Natural killer cell (primary cell): ENCODE data around the gene CMTM8. TPM values are rescaled to one million over a fixed set of nuclear protein-coding genes. Genes with fewer than 3 reads are reported as not detected.

Experiments used
- ATAC-seq, 3 donors: fragments of 150-1000 bp in 2 of 3; fragments of 200-7000 bp in 1 of 3; cut with Tn5 transposase; 1 replicate in 1 of 3; 2 replicates in 2 of 3; pipeline ENCODE4 v1.10.0; 2021; ENCODE audit warnings: mild to moderate bottlenecking in 2 of 3, moderate library complexity in 2 of 3
- DNase-seq, 2 donors: peaks; one replicate each; pipeline versions ENCODE4 v3.0.0 to v3.0.0-alpha.2; 2013 to 2021; ENCODE audit warnings: mixed read lengths in 1 of 2
- H3K27ac ChIP-seq: one replicate; pipeline ENCODE4 v1.5.1; 2013; ENCODE audit warnings: mild to moderate bottlenecking, low read length
- H3K27me3 ChIP-seq: one replicate; pipeline ENCODE4 v1.6.1; 2013; ENCODE audit warnings: low read length; ENCODE audit not compliant: control insufficient read depth, insufficient read depth
- H3K36me3 ChIP-seq: one replicate; pipeline ENCODE4 v1.6.1; 2013; ENCODE audit warnings: low read length; ENCODE audit not compliant: control insufficient read depth, insufficient read depth
- H3K4me1 ChIP-seq: one replicate; pipeline ENCODE4 v1.6.1; 2013; ENCODE audit warnings: low read length; ENCODE audit not compliant: control insufficient read depth, insufficient read depth
- H3K4me3 ChIP-seq: one replicate; pipeline ENCODE4 v1.5.1; 2013; ENCODE audit warnings: low read length
- H3K9me3 ChIP-seq: one replicate; pipeline ENCODE4 v1.6.1; 2013; ENCODE audit warnings: low read length; ENCODE audit not compliant: control insufficient read depth, insufficient read depth
- H3K27ac Mint-ChIP-seq, 2 donors: one replicate each; pipeline ENCODE4 v1.8.0; 2022; ENCODE audit warnings: mild to moderate bottlenecking in 2 of 2, mixed read lengths in 2 of 2, moderate library complexity in 1 of 2
- H3K27me3 Mint-ChIP-seq, 2 donors: one replicate each; pipeline ENCODE4 v1.8.0; 2022; ENCODE audit warnings: low read depth in 2 of 2, mixed read lengths in 2 of 2
- H3K36me3 Mint-ChIP-seq: one replicate; pipeline ENCODE4 v1.8.0; 2022; ENCODE audit warnings: mixed read lengths
- H3K4me1 Mint-ChIP-seq, 2 donors: one replicate each; pipeline ENCODE4 v1.8.0; 2022; ENCODE audit warnings: mixed read lengths in 2 of 2
- H3K4me3 Mint-ChIP-seq: one replicate; pipeline ENCODE4 v1.8.0; 2022; ENCODE audit warnings: mild to moderate bottlenecking, moderate library complexity, mixed read lengths
- H3K9me3 Mint-ChIP-seq, 2 donors: one replicate each; pipeline ENCODE4 v1.8.0; 2022; ENCODE audit warnings: mixed read lengths in 2 of 2
- CTCF ChIP-seq: fragments of 200-600 bp; IDR thresholded peaks from one replicate; pipeline ENCODE4 v1.8.0; 2022; ENCODE audit warnings: antibody characterized with exemption
- WGBS: methylation state at CpG from one replicate; pipeline ENCODE4 v1.1.7; 2013; ENCODE audit warnings: missing lambda C conversion rate; ENCODE audit not compliant: insufficient coverage; 5-methylcytosine and 5-hydroxymethylcytosine counted together
- intact Hi-C: fragments of 100-400 bp; cut with micrococcal nuclease; formaldehyde crosslinking; loops from one replicate; pipeline ENCODE4 v1.14.2; 2022
- total RNA-seq, 4 donors: library from RNA; stranded (reverse); fragments of 120-200 nt in 1 of 4; gene quantifications; one replicate each; pipeline versions ENCODE4 v1.2.3 to v1.2.4, GENCODE V29; 2013 to 2022

The CMTM8 gene
- total RNA-seq, 3 donors from 2014 or later (not counting 1 experiment from before 2014, with no cell fraction given), result 0.31 to 0.88 (median 0.83) TPM

- Histone ChIP-seq H3K27me3 (no peaks in the 10 kb centered on the region), H3K36me3 (no peaks in the 10 kb centered on the region), H3K27ac (no peak overlapping the region), H3K4me3 (no peak overlapping the region), H3K9me3 (no peaks in the 10 kb centered on the region), H3K4me1 (no peaks in the 10 kb centered on the region)
- 80% methylated on average over 1 of the region's 2 CpGs for WGBS
- Mint-ChIP-seq H3K27me3 (peaks cover 0 to 4% of the 10 kb centered on the region in 2 donors), H3K4me1 (peaks cover 0 to 7% of the 10 kb centered on the region in 2 donors), H3K4me3 (no peak overlapping the region), H3K36me3 (no peaks in the 10 kb centered on the region), H3K9me3 (no peaks in the 10 kb centered on the region), H3K27ac (no peak overlapping the region)
- DNase-seq, result no peak
- intact Hi-C loops, result no loop called here
- no peak for ATAC-seq
- no peak for TF ChIP-seq CTCF
These were observed 66.9 kb downstream of the CMTM8 start for GRCh38 chr3:32305361-32305876.

- 97% methylated on average over 3 of the region's 3 CpGs for WGBS
- intact Hi-C loops, result no loop called here
- H3K4me1 Mint-ChIP-seq, result peaks cover 0 to 7% of the 10 kb centered on the region in 2 donors
These were observed 67.6 kb downstream of the CMTM8 start for GRCh38 chr3:32306072-32306471.

GRCh38 chr3:32307591-32307990, 69.1 kb downstream of the CMTM8 start:
- intact Hi-C loops, result no loop called here
- H3K27ac Mint-ChIP-seq, result no peak overlapping the region
- WGBS, result 88% methylated on average over 3 of the region's 3 CpGs

More at GRCh38 chr3:32306072-32306471, 67.6 kb downstream of the CMTM8 start:
- H3K9me3 ChIP-seq, result no peaks in the 10 kb centered on the region
- no peak for DNase-seq
- TF ChIP-seq CTCF, result no peak
- H3K27me3 ChIP-seq, result no peaks in the 10 kb centered on the region
- peaks cover 0 to 4% of the 10 kb centered on the region in 2 donors for H3K27me3 Mint-ChIP-seq
- H3K36me3 Mint-ChIP-seq, result no peaks in the 10 kb centered on the region
- H3K36me3 ChIP-seq, result no peaks in the 10 kb centered on the region
- ATAC-seq, result no peak
- no peak overlapping the region for H3K27ac ChIP-seq
- H3K4me3 ChIP-seq, result no peak overlapping the region
- H3K9me3 Mint-ChIP-seq, result no peaks in the 10 kb centered on the region
- no peaks in the 10 kb centered on the region for H3K4me1 ChIP-seq
- no peak overlapping the region for H3K4me3 Mint-ChIP-seq
- no peak overlapping the region for H3K27ac Mint-ChIP-seq

More at GRCh38 chr3:32307591-32307990, 69.1 kb downstream of the CMTM8 start:
- no peak overlapping the region for H3K4me3 Mint-ChIP-seq
- no peaks in the 10 kb centered on the region for H3K4me1 ChIP-seq
- no peak for TF ChIP-seq CTCF
- no peaks in the 10 kb centered on the region for H3K36me3 Mint-ChIP-seq
- no peaks in the 10 kb centered on the region for H3K36me3 ChIP-seq
- no peak for DNase-seq
- H3K27me3 ChIP-seq, result no peaks in the 10 kb centered on the region
- ATAC-seq, result no peak
- H3K9me3 ChIP-seq, result no peaks in the 10 kb centered on the region
- H3K27me3 Mint-ChIP-seq, result peaks cover 4 to 8% of the 10 kb centered on the region in 2 donors
- H3K27ac ChIP-seq, result no peak overlapping the region
- H3K4me1 Mint-ChIP-seq, result peaks cover 0 to 7% of the 10 kb centered on the region in 2 donors
- H3K4me3 ChIP-seq, result no peak overlapping the region
- H3K9me3 Mint-ChIP-seq, result no peaks in the 10 kb centered on the region
